ENCODE data around the gene ID1. TPM values are rescaled to one million over a fixed set of nuclear protein-coding genes. Genes with fewer than 3 reads are reported as not detected.

ID1 gene
- total and polyA plus RNA-seq, 2 of the 13 experiments (the other 11 are each of a cell fraction or from before 2014, with no cell fraction given), result 320 to 419 TPM

GRCh38 chr20:31606804-31607639 lies 1.9 kb downstream of the ID1 start (continued):
- TF ChIP-seq PRDM10 (CRISPR knock-in tag; IDR thresholded peaks at IDR 0.05; ENCODE audit: low read depth) (0 out of 2 replicates have a peak, but pooled peaks have one; percentile 66), BRD4 (CRISPR knock-in tag; IDR thresholded peaks at IDR 0.05) (peak; percentile 65), SMAD1 (CRISPR knock-in tag; IDR thresholded peaks at IDR 0.05; ENCODE audit: borderline replicate concordance, low read depth) (no peak), TEAD2 (CRISPR knock-in tag; IDR thresholded peaks at IDR 0.05) (no peak), ZNF317 (CRISPR knock-in tag; IDR thresholded peaks at IDR 0.05) (peak; percentile 92), PRDM15 (CRISPR knock-in tag; IDR thresholded peaks at IDR 0.05) (peak; percentile 31; the same call in 1 of the 2 replicates), CHD4 (IDR thresholded peaks at IDR 0.05; ENCODE audit: borderline replicate concordance, low read length) (no peak), ZHX2 (IDR thresholded peaks at IDR 0.05; ENCODE audit: low read depth) (0 out of 2 replicates have a peak, but pooled peaks have one; percentile 13), ZHX2 (CRISPR knock-in tag; IDR thresholded peaks at IDR 0.05; ENCODE audit: borderline replicate concordance) (peak; percentile 46; the same call in 1 of the 2 replicates), ZSCAN22 (CRISPR knock-in tag; IDR thresholded peaks at IDR 0.05) (no peak), SYNCRIP (IDR thresholded peaks at IDR 0.05; ENCODE audit: insufficient read depth, low read depth, low read length) (no peak), RXRB (CRISPR knock-in tag; IDR thresholded peaks at IDR 0.05; ENCODE audit: borderline replicate concordance) (peak; percentile 57), HOXA5 (CRISPR knock-in tag; IDR thresholded peaks at IDR 0.05) (no peak), NR0B2 (CRISPR knock-in tag; IDR thresholded peaks at IDR 0.05) (peak; percentile 89)

All from HepG2 (cell line).